T1000 (cell line): ENCODE results near the gene MAP2K2.

Source experiments
- DNase-seq: peaks from one replicate; lab custom pipeline; 2025; ENCODE audit warnings: mixed read lengths; lab: John Stamatoyannopoulos, UW

MAP2K2 gene

GRCh38 chr19:4060621-4061177 is 63.2 kb downstream of the MAP2K2 start:
- no peak for DNase-seq

GRCh38 chr19:4059891-4060620 is 63.9 kb downstream of the MAP2K2 start:
- DNase-seq, result no peak

GRCh38 chr19:4059453-4059871 is 64.5 kb downstream of the MAP2K2 start:
- DNase-seq, result no peak

- no peak for DNase-seq
These were observed 65.0 kb downstream of the MAP2K2 start for GRCh38 chr19:4058693-4059452.

GRCh38 chr19:4057931-4058692 is 65.8 kb downstream of the MAP2K2 start:
- peak; percentile 74 for DNase-seq

- no peak for DNase-seq
These were observed 68.7 kb downstream of the MAP2K2 start for GRCh38 chr19:4055209-4055552.

GRCh38 chr19:4054441-4055208 is 69.3 kb downstream of the MAP2K2 start:
- no peak for DNase-seq

GRCh38 chr19:4053423-4054324 is 70.2 kb downstream of the MAP2K2 start:
- no peak for DNase-seq

- DNase-seq, result no peak
These were observed 70.9 kb downstream of the MAP2K2 start for GRCh38 chr19:4052993-4053422.

GRCh38 chr19:4052114-4052992 is 71.6 kb downstream of the MAP2K2 start:
- DNase-seq, result peak; percentile 61

- peak; percentile 59 for DNase-seq
These were observed 72.5 kb downstream of the MAP2K2 start for GRCh38 chr19:4051175-4052101.

GRCh38 chr19:4049432-4049831 is 74.5 kb downstream of the MAP2K2 start:
- no peak for DNase-seq

GRCh38 chr19:4046946-4047683 is 76.8 kb downstream of the MAP2K2 start:
- no peak for DNase-seq

GRCh38 chr19:4046362-4046691 is 77.6 kb downstream of the MAP2K2 start:
- no peak for DNase-seq

GRCh38 chr19:4045597-4046361 is 78.1 kb downstream of the MAP2K2 start:
- no peak for DNase-seq

- DNase-seq, result no peak
These were observed 78.9 kb downstream of the MAP2K2 start for GRCh38 chr19:4044990-4045465.
